WTC11 (cell line): Measurements from ENCODE around the gene USP48. TPM values are rescaled to one million over a fixed set of nuclear protein-coding genes. Genes with fewer than 3 reads are reported as not detected.

Experiments used
- ATAC-seq: fragments of 200-7000 bp; cut with Tn5 transposase; 2 replicates; pipeline ENCODE4 v1.10.0; 2021; ENCODE audit warnings: mild to moderate bottlenecking, moderate library complexity
- CTCF ChIA-PET: fragments of 300-600 bp; sonication (Branson Sonifier 250); formaldehyde crosslinking; loops from one replicate; lab custom pipeline; 2021; ENCODE audit warnings: antibody characterized with exemption; lab: Charles Lee
- POLR2A ChIA-PET: fragments of 350-600 bp; sonication (Branson Sonifier 250); formaldehyde crosslinking; loops from one replicate; lab custom pipeline; 2021; ENCODE audit warnings: antibody characterized with exemption; lab: Charles Lee
- DNase-seq: peaks from one replicate; pipeline ENCODE4 v3.0.0; 2021; ENCODE audit warnings: low spot score
- H3K27ac Mint-ChIP-seq: 2 replicates; pipeline ENCODE4 v1.8.0; 2021; ENCODE audit warnings: mixed read lengths
- H3K27me3 Mint-ChIP-seq: 2 replicates; pipeline ENCODE4 v1.8.0; 2021; ENCODE audit warnings: low read depth, mild to moderate bottlenecking, moderate library complexity, mixed read lengths
- H3K36me3 Mint-ChIP-seq: 2 replicates; pipeline ENCODE4 v1.8.0; 2021; ENCODE audit warnings: mixed read lengths
- H3K4me1 Mint-ChIP-seq: 2 replicates; pipeline ENCODE4 v1.8.0; 2022; ENCODE audit warnings: mixed read lengths
- H3K4me3 Mint-ChIP-seq: 2 replicates; pipeline ENCODE4 v1.8.0; 2021; ENCODE audit warnings: mild to moderate bottlenecking, moderate library complexity, mixed read lengths
- H3K9me3 Mint-ChIP-seq: 2 replicates; pipeline ENCODE4 v1.8.0; 2021; ENCODE audit warnings: mixed read lengths
- AR ChIP-seq: fragments of 250-450 bp; sonication (Bioruptor Pico); IDR thresholded peaks from 2 replicates; pipeline ENCODE4 v1.9.0; 2021; ENCODE audit warnings: mild to moderate bottlenecking
- ARID4B ChIP-seq: sonication (generic); formaldehyde crosslinking; IDR thresholded peaks from 2 replicates; pipeline ENCODE4 v1.8.0; 2023; ENCODE audit warnings: missing genetic modification reagents, mild to moderate bottlenecking, borderline replicate concordance
- CREM ChIP-seq: sonication (generic); formaldehyde crosslinking; IDR thresholded peaks from 2 replicates; pipeline ENCODE4 v1.8.1; 2022; ENCODE audit warnings: mild to moderate bottlenecking, missing genetic modification reagents, moderate library complexity
- E2F1 ChIP-seq: sonication (generic); formaldehyde crosslinking; IDR thresholded peaks from 2 replicates; pipeline ENCODE4 v1.8.0; 2022; ENCODE audit warnings: mild to moderate bottlenecking, missing genetic modification reagents
- ETV6 ChIP-seq: sonication (generic); formaldehyde crosslinking; IDR thresholded peaks from 2 replicates; pipeline ENCODE4 v1.8.1; 2022; ENCODE audit warnings: mild to moderate bottlenecking, missing genetic modification reagents
- IRF1 ChIP-seq: sonication (generic); formaldehyde crosslinking; IDR thresholded peaks from 2 replicates; pipeline ENCODE4 v1.8.0; 2023; ENCODE audit warnings: missing genetic modification reagents
- MAX ChIP-seq: sonication (generic); formaldehyde crosslinking; IDR thresholded peaks from 2 replicates; pipeline ENCODE4 v1.8.0; 2022; ENCODE audit warnings: mild to moderate bottlenecking, missing genetic modification reagents
- MXD4 ChIP-seq: fragments of 250-450 bp; sonication (Bioruptor Pico); IDR thresholded peaks from 2 replicates; pipeline ENCODE4 v1.8.0; 2021; ENCODE audit warnings: mild to moderate bottlenecking, moderate library complexity, borderline replicate concordance
- NFYB ChIP-seq: sonication (generic); formaldehyde crosslinking; conservative IDR thresholded peaks from 2 replicates; pipeline ENCODE4 v1.8.0; 2022; ENCODE audit warnings: low read depth, missing genetic modification reagents
- TCF7 ChIP-seq: sonication (generic); formaldehyde crosslinking; IDR thresholded peaks from 2 replicates; pipeline ENCODE4 v1.8.0; 2022; ENCODE audit warnings: mild to moderate bottlenecking, low read depth, missing genetic modification reagents, moderate library complexity
- USF2 ChIP-seq: sonication (generic); formaldehyde crosslinking; IDR thresholded peaks from 2 replicates; pipeline ENCODE4 v1.8.1; 2023; ENCODE audit warnings: mild to moderate bottlenecking, missing genetic modification reagents, moderate library complexity
- ZNF232 ChIP-seq: sonication (generic); formaldehyde crosslinking; IDR thresholded peaks from 2 replicates; pipeline ENCODE4 v1.8.0; 2022; ENCODE audit warnings: mild to moderate bottlenecking, missing genetic modification reagents
- ZNF396 ChIP-seq: fragments of 250-450 bp; sonication (Bioruptor Pico); IDR thresholded peaks from 2 replicates; pipeline ENCODE4 v1.8.0; 2021; ENCODE audit warnings: mild to moderate bottlenecking, moderate library complexity, borderline replicate concordance
- total RNA-seq: library from RNA; stranded (reverse); gene quantifications from 3 replicates; pipeline ENCODE4 v1.2.3, GENCODE V29; 2021

The USP48 gene
- total RNA-seq, 1 experiment from 2014 or later = 86.9 TPM

- H3K9me3 Mint-ChIP-seq = no peaks in the 10 kb centered on the region
- H3K36me3 Mint-ChIP-seq = peaks cover 52% of the 10 kb centered on the region
- no peak for ATAC-seq
- ChIA-PET POLR2A (no interaction called here), CTCF (no interaction called here)
- H3K4me1 Mint-ChIP-seq = no peaks in the 10 kb centered on the region
- no peak overlapping the region for H3K4me3 Mint-ChIP-seq
- no peaks in the 10 kb centered on the region for H3K27me3 Mint-ChIP-seq
- no peak overlapping the region for H3K27ac Mint-ChIP-seq
- no peak for DNase-seq
- no peak for TF ChIP-seq TCF7 (CRISPR knock-in tag)
- TF ChIP-seq AR (CRISPR knock-in tag) = no peak
- no peak for TF ChIP-seq ARID4B (CRISPR knock-in tag)
- no peak for TF ChIP-seq NFYB
- TF ChIP-seq MXD4 (CRISPR knock-in tag) = no peak
- TF ChIP-seq ZNF232 (CRISPR knock-in tag) = no peak
- no peak for TF ChIP-seq MAX
- TF ChIP-seq USF2 (CRISPR knock-in tag) = no peak
- TF ChIP-seq E2F1 (CRISPR knock-in tag) = no peak
- no peak for TF ChIP-seq CREM
- no peak for TF ChIP-seq ETV6 (CRISPR knock-in tag)
Observed at GRCh38 chr1:21685946-21686678, 96.8 kb downstream of the USP48 start.

GRCh38 chr1:21681426-21681825 is 101.5 kb downstream of the USP48 start:
- Mint-ChIP-seq H3K4me1 (peaks cover 4% of the 10 kb centered on the region; the same call in 1 of the 2 replicates), H3K9me3 (no peaks in the 10 kb centered on the region), H3K27me3 (no peaks in the 10 kb centered on the region), H3K36me3 (peaks cover 39% of the 10 kb centered on the region), H3K27ac (no peak overlapping the region), H3K4me3 (no peak overlapping the region)
- no peak for ATAC-seq
- CTCF ChIA-PET = no interaction called here
- no peak for DNase-seq
- POLR2A ChIA-PET = no interaction called here
- TF ChIP-seq CREM (no peak), IRF1 (CRISPR knock-in tag) (no peak), ZNF396 (CRISPR knock-in tag) (no peak)
